ENCODE measurements around the gene ADORA2B.

Gene ADORA2B

DNA sequence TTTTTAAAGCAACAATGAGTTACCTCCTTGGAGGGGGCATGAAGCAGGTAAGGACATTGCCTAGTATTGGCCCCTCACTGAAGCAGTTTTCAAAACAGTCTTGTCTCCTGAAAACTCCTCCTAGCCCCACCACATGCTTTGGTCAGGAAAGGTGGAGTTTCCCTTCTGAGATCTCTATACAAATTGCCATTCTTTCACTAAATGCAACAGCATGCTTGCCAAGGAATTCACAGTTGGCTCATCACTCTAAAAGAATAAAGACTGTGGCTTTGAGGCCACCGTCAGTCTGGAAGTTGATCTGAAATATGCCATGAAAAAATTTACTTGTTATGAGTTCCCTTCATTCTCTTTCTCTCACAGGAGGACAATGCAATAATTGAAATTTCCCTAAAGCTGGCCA is 58.9 kb downstream of the ADORA2B start:
- H3K4me1 Mint-ChIP-seq (ENCODE audit: low read depth), result peaks cover 22% of the 10 kb centered on the region
- no peaks in the 10 kb centered on the region for H3K27me3 Mint-ChIP-seq (ENCODE audit: low read depth)
- peaks cover 64% of the 10 kb centered on the region for H3K36me3 Mint-ChIP-seq (ENCODE audit: low read depth)
- H3K4me3 Mint-ChIP-seq, result no peak overlapping the region
- no peaks in the 10 kb centered on the region for H3K9me3 Mint-ChIP-seq
- H3K27ac Mint-ChIP-seq, result no peak overlapping the region

- H3K27ac Mint-ChIP-seq, result no peak overlapping the region
- H3K4me1 Mint-ChIP-seq (ENCODE audit: low read depth), result peaks cover 16% of the 10 kb centered on the region
- peaks cover 65% of the 10 kb centered on the region for H3K36me3 Mint-ChIP-seq (ENCODE audit: low read depth)
- H3K4me3 Mint-ChIP-seq, result no peak overlapping the region
- H3K27me3 Mint-ChIP-seq (ENCODE audit: low read depth), result no peaks in the 10 kb centered on the region
- H3K9me3 Mint-ChIP-seq, result no peaks in the 10 kb centered on the region
Measured at GRCh38 chr17:16005636-16006035, 60.7 kb downstream of the ADORA2B start.

DNA sequence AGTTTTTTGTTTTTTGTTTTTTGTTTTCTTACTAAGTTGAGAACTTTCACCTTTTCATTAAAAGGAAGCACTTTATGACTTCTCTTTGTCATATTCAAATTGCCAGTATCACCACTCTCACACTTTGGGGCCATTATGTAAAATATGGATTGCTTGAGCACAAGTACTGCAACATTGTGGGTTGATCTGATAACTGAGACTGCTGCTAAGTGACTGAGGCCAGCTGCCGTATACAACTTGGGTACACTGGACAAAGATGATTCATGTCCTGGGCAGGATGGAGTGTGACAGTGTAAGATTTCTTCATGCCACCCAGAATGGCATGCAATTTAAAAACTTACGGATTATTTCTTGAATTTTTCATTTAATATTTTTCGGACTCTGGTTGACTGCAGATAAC is 62.5 kb downstream of the ADORA2B start:
- peaks cover 54% of the 10 kb centered on the region for H3K36me3 Mint-ChIP-seq (ENCODE audit: low read depth)
- H3K4me3 Mint-ChIP-seq, result no peak overlapping the region
- H3K9me3 Mint-ChIP-seq, result no peaks in the 10 kb centered on the region
- no peaks in the 10 kb centered on the region for H3K27me3 Mint-ChIP-seq (ENCODE audit: low read depth)
- no peak overlapping the region for H3K27ac Mint-ChIP-seq
- peaks cover 2% of the 10 kb centered on the region for H3K4me1 Mint-ChIP-seq (ENCODE audit: low read depth)

DNA sequence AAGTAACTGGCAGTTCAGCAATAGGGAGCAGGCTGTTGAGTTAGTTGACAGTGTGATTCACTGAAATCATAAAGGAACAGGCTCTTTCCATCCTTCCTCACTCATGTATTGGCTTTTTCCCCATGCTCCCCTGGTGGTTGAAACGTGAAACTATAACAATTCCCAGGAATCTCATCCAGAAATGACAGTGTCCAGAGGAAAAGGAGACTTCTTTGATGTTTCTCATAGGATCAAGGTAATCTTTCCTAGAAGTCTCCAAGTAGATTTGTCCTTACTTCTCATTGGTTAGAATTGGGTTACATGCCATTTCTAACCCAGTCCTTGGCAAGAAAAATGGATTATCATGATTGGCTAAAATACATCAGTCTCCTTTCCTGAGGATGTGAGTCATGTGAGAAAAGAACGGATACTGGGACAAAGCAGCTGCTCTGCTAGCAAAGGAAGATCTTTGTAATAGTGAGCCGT is 69.0 kb downstream of the ADORA2B start:
- H3K4me1 Mint-ChIP-seq (ENCODE audit: low read depth), result peaks cover 2% of the 10 kb centered on the region
- peaks cover 30% of the 10 kb centered on the region for H3K36me3 Mint-ChIP-seq (ENCODE audit: low read depth)
- no peaks in the 10 kb centered on the region for H3K27me3 Mint-ChIP-seq (ENCODE audit: low read depth)
- no peak overlapping the region for H3K27ac Mint-ChIP-seq
- no peaks in the 10 kb centered on the region for H3K9me3 Mint-ChIP-seq
- H3K4me3 Mint-ChIP-seq, result no peak overlapping the region

DNA sequence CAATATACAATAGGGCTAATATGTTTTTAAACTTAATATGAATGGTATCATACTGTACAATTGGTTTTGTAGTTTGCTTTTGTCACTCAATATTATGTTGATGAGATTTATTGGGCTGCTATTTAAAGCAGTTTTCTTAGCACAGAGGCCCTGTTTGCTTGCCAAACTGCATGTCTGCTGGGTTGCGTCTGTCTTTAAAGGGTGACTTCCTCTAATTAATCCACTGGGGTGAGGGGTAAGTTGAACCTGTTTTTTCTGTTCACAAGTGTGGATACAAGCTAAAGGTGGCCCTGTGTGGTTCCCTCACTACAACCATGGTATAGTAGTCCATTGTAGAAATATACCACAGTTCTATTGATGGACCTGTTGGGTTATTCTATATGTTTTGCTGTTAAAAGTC is 74.4 kb downstream of the ADORA2B start:
- H3K27ac Mint-ChIP-seq, result no peak overlapping the region
- H3K4me1 Mint-ChIP-seq (ENCODE audit: low read depth), result peaks cover 7% of the 10 kb centered on the region
- H3K36me3 Mint-ChIP-seq (ENCODE audit: low read depth), result peaks cover 31% of the 10 kb centered on the region
- H3K27me3 Mint-ChIP-seq (ENCODE audit: low read depth), result no peaks in the 10 kb centered on the region
- H3K9me3 Mint-ChIP-seq, result no peaks in the 10 kb centered on the region
- no peak overlapping the region for H3K4me3 Mint-ChIP-seq

- H3K36me3 Mint-ChIP-seq (ENCODE audit: low read depth), result peaks cover 52% of the 10 kb centered on the region
- no peaks in the 10 kb centered on the region for H3K9me3 Mint-ChIP-seq
- H3K27ac Mint-ChIP-seq, result no peak overlapping the region
- H3K4me1 Mint-ChIP-seq (ENCODE audit: low read depth), result peaks cover 29% of the 10 kb centered on the region
- H3K4me3 Mint-ChIP-seq, result no peak overlapping the region
- H3K27me3 Mint-ChIP-seq (ENCODE audit: low read depth), result no peaks in the 10 kb centered on the region
Measured at GRCh38 chr17:16023881-16024280, 79.0 kb downstream of the ADORA2B start.

DNA sequence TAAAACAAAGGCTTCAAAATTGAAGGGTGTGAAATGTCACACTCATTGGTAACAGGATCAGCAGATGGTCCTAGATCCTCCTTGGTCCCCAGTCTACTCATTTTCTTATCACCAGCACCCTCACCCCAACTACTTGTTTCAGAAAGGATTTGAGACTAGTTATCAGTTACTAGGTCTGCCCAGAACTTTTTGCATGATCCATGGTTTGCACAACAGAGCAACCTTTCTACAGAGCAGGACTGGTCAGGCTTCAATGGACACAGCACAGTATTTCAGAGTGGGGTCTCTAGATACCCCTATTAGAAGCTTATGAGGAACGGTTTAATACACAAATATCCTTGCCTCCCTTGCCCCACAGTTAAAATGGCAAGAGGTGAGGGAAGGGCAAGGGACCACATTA is 80.3 kb downstream of the ADORA2B start:
- H3K36me3 Mint-ChIP-seq (ENCODE audit: low read depth), result peaks cover 58% of the 10 kb centered on the region
- no peaks in the 10 kb centered on the region for H3K27me3 Mint-ChIP-seq (ENCODE audit: low read depth)
- peaks cover 29% of the 10 kb centered on the region for H3K4me1 Mint-ChIP-seq (ENCODE audit: low read depth)

More for the DNA sequence above, 80.3 kb downstream of the ADORA2B start:
- H3K27ac Mint-ChIP-seq, result no peak overlapping the region
- H3K4me3 Mint-ChIP-seq, result no peak overlapping the region
- no peaks in the 10 kb centered on the region for H3K9me3 Mint-ChIP-seq

All from T-helper 1 cell treated with Interleukin-12 subunit alpha and Interleukin-12 subunit beta and Interleukin-4 antibody, amounts not matched to agents 30 μg/mL and 1 μg/mL, for 36 hours (primary cell).